HCT116 (cell line): ENCODE results near the gene ANKRD55.

Experiments used
- CTCF ChIP-seq, 3 experiments: fragments of 200-600 bp in 1 of 3; sonication (generic) in 1 of 3; IDR thresholded peaks in 2 of 3; conservative IDR thresholded peaks in 1 of 3; 2 replicates each; pipeline ENCODE4 v1.5.1; 2012 to 2017; ENCODE audit warnings: low read depth in 2 of 3, low read length in 2 of 3, antibody characterized with exemption in 1 of 3, borderline replicate concordance in 1 of 3, control low read depth in 1 of 3, mild to moderate bottlenecking in 1 of 3, mixed read lengths in 1 of 3, mixed run types in 1 of 3, moderate library complexity in 1 of 3; ENCODE audit not compliant: insufficient read depth in 1 of 3
- POLR2AphosphoS5 ChIP-seq: IDR thresholded peaks from 2 replicates; pipeline ENCODE4 v1.6.1; 2011; ENCODE audit warnings: mild to moderate bottlenecking, low read depth, low read length, moderate library complexity
- YY1 ChIP-seq: IDR thresholded peaks from 2 replicates; pipeline ENCODE4 v1.6.1; 2011; ENCODE audit warnings: low read length, low read depth, moderate library complexity, mild to moderate bottlenecking; ENCODE audit not compliant: insufficient replicate concordance; ENCODE audit errors: extremely low read depth

DNA sequence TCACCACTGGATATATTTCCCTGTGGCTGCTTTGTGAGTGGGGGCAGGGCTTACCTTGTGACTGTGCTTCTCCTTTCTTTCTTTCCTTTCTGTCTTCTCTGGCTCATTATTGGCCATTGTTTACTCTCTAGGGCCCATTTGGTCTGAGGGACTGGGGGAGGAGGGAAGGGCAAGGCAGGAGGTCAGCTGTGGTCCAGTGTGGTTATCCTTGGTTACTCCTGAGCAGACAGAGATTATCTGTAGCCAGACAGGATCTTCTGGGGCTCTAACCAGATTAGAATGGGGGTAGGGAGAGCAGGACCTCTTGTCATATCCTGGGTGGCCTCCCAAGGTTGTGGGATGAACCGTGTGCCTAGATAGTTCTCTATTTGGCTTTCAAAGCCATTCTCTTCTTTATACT, 71.2 kb downstream of the ANKRD55 start:
- TF ChIP-seq POLR2AphosphoS5 (no peak), CTCF (IDR thresholded peaks at IDR 0.05 in 2 of 3, conservative IDR thresholded peaks at IDR 0.05 in 1 of 3; ENCODE audit: borderline replicate concordance in 1 of 3, insufficient read depth in 1 of 3, low read depth in 2 of 3, low read length in 2 of 3) (no peak), YY1 (no peak)
